Suppressor macrophage (primary cell): Measurements from ENCODE around the gene HOXC10.

Experiments used
- DNase-seq, 4 experiments: peaks; one replicate each; pipeline ENCODE4 v3.0.0-alpha.2; 2020 to 2022

HOXC10 gene

DNA sequence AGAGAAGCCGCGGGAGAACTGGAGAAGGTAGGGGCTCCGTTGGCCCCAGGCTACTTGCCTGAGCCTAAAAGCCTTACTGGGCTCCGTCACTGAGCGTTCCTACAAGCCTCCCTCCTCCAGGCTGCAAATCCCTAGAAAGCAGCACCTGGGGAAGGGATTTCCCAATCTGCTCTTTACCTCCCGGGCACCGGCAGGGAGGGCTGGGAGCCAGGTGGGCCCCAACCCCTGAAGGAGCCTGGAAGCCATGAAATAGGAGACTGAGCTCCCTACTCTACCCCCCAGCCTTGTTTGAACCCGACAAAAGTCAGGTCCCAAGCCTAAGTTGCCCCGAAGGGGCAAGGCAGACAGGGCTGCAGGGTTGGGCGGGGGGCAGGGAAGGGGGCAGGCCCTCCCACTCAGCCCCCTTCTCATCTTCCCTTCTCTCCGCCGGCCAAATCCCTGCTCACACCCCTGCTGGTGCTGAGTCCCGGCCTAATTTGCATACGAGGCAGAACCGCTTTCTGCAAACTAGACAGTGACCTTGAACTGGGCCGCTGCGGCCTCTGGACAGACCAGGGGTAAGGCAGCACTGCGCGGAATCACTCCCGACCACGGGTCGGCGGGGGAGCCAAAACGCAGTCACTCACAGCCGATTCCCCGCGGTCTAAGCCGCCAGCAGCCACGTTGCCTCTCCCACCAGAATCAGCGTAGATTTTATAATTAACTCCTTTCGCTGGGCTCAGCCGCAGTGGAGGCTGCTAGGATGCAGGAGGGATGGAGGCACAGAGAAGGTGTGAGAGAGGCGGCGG is 34.0 kb upstream of the HOXC10 start:
- no peak for DNase-seq

GRCh38 chr12:53951577-53952334 is 33.2 kb upstream of the HOXC10 start:
- no peak for DNase-seq

- no peak for DNase-seq
Measured at GRCh38 chr12:53952335-53952694, 32.6 kb upstream of the HOXC10 start.

GRCh38 chr12:53952871-53953734 is 31.8 kb upstream of the HOXC10 start:
- DNase-seq: no peak

- no peak for DNase-seq
Measured at GRCh38 chr12:53953831-53954693, 30.9 kb upstream of the HOXC10 start.

GRCh38 chr12:53954694-53955035 is 30.3 kb upstream of the HOXC10 start, which contains the start of gene HOXC12:
Gene HOXC12, plus strand, starts transcription at chr12:53954903. Its CDS starts 27 bp downstream, at chr12:53954930.
- DNase-seq: no peak

- DNase-seq: no peak
Measured at GRCh38 chr12:53955036-53955775, 29.7 kb upstream of the HOXC10 start.

GRCh38 chr12:53955776-53956250 is 29.1 kb upstream of the HOXC10 start:
- no peak for DNase-seq

DNA sequence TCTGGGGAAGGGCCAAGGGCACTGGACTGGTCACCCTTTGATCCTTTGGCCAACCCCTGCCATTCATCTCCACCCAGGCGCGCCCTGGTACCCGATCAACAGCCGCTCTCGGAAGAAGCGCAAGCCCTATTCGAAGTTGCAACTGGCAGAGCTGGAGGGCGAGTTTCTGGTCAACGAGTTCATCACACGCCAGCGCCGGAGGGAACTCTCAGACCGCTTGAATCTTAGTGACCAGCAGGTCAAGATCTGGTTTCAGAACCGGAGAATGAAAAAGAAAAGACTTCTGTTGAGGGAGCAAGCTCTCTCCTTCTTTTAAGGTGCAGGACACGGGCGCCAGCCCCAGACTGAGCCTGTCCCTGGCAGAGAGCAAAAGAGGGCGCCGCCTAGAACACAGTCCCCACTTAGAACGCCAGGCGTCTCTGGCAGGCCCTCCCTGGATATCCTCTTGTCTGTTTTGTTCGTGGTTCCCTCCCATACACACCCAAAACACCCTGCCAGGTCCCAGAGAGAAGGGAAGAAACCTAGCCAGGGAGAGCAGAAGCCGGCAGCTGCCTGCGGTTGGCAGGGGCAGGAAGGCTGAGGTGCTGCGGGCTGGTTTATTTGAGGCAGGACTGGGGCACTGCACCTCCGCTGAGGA is 28.6 kb upstream of the HOXC10 start:
- no peak for DNase-seq

DNA sequence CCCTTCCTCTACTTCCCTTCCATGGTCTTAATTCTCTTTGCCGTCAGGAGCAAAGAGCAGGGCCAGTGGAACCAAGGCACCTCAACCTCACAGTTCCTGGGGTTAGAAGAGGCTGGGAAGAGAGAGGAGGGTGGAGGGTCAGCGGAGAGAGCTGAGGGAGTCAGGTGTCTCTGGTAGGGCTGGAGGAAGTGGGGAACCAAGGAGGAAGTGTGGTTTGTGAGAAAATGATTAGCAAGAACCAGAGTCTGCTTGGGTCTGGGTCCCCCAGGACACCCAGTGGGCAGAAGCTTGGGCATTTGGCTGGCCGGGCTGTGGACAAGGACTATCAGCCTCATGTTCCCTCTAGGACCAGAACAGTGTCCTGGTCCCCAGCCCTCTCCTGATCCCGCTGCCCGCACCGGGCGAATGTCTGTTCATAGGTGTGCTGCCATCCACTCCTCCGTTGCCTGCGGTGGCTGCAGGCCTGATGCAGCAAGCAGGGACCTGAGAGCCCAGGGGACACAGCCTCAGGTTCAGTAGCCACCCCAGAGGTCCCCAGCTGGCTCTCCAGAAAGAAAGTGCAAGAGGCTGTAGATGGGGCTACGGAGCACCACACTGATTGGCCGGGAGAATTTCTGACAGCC is 27.9 kb upstream of the HOXC10 start:
- no peak for DNase-seq

- DNase-seq: no peak
Measured at GRCh38 chr12:53958128-53958527, 26.8 kb upstream of the HOXC10 start.

DNA sequence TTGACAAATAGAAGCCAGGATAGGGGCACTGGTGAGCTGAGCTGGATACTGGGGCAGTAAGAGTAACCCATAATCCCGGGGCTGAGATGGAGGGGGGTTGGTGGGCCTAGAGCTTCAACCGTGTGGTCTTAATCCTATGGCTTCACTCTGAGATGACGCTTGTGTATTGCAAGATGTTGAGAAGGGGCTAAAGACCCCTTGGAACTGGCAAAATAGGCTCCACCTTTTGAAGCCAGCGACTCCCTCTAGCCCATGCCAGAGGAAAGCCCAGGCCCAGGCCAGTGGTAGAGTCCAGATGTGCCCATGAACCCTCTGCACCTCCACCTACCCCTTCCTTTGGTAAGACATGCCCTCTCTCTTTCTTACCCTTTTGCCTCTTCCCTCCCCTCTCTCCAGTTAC is 25.6 kb upstream of the HOXC10 start:
- no peak for DNase-seq

DNA sequence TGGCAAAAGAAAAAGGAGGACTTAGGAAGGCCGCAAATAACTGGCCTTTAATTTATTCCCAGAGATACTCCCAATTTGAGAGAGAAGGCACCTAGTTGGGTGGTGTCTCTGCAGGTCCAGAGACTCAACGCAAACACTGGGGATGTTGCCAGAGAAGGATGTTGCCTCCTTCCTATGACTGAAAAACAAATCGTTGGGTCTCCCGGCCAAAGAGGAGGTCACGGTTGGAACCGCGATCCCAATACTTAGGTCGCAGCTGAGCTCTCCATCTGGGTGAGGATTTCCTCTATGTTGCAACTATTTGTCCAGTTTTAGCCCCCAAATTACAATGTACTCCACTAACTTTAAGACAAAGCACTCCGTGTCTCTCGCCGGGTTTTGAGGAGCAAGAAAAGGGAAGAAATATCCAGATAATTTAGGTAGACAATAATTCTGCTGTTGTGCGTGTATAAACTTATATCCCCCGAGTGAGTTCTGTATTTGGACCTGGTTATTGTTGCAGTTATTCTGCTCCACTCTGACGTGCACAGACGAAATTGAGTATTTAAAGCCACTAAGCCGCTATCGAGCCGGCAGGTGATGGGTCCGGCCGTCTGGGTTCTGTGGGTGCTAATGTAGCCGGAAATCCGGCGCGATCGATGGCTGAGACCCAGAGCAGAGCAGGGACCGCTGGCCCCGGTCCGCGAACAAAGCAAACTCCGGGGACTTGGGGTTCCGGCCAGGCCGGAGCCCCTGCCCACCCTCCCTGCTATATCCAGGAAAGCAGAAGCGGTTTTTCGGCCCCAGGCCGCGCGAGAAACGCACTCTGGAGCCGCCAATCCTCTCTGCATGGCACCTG is 24.5 kb upstream of the HOXC10 start:
- no peak for DNase-seq

- no peak for DNase-seq
Measured at GRCh38 chr12:53961025-53961761, 23.8 kb upstream of the HOXC10 start.

GRCh38 chr12:53963005-53963404 is 21.9 kb upstream of the HOXC10 start:
- no peak for DNase-seq

DNA sequence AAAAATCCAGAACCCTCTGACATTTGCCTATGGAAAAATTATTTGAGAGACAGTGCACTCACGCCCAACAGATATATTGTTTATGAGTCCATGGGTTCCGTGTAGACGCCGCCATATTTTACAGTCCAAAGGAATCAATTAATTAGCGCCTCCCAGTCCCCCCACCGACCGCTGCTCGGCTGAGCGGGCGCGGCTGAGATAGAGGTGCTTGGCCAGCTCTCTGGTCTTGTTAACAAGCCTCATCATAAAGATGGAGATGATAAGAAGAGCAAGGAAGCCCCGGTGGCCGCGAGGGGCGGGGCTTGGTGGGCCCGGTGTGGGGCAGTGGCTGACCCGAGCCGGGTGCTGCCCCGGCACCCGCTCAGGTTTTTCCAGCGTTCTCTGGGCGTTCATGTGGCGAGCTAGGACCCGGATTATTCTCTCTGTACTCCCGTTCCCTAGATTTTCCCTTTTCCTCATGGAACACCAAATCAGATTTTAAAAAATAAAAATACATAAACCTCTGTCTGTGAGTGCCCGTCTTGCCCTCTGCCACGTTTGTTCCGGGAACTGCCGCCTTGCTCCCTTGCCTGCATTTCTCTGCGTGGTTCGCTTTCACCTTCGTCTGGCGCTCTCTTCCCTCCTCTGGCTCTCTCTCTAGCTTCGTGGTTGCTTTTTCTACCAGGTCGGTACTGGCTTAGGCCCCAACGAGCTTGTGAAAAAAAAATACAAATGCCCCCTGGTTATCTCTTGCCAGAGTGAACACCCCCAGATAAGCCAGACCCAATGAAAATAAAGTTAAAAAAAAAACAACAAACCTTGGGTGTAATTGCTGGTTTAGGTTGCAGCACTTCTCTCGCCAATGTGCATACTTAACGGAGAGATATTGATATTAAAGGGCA is 21.3 kb upstream of the HOXC10 start:
- DNase-seq: no peak

GRCh38 chr12:53964315-53964713 is 20.6 kb upstream of the HOXC10 start:
- no peak for DNase-seq
